ENCODE data around the gene ARHGEF10L.
"Not testable (repeated sequence)": the region's sequence is repeated elsewhere in the genome, so short reads cannot be mapped to it uniquely, and the experiment has no call there.

ARHGEF10L gene

DNA sequence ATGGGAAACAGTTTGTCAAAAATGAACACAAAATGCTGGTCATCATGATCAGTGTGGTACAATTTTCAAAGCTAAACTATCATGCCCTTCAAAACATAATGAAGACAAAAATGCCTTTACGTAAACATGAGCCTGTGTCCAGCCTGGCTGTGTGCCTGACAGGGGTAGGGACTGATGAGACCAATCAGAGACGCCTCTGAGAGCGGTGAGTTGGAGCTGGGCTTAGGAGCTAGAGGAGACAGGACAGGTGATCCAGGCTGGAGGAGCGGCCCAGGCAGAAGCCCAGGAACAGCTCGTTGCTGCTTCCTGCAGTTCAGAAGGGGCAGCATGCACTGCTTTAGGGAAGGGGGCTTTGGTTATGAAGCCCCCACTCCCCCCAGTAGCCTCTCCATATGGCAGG lies 70.0 kb downstream of the ARHGEF10L start:
- FAIRE-seq: no peak
- DNase-seq (ENCODE audit: low spot score): no peak

DNA sequence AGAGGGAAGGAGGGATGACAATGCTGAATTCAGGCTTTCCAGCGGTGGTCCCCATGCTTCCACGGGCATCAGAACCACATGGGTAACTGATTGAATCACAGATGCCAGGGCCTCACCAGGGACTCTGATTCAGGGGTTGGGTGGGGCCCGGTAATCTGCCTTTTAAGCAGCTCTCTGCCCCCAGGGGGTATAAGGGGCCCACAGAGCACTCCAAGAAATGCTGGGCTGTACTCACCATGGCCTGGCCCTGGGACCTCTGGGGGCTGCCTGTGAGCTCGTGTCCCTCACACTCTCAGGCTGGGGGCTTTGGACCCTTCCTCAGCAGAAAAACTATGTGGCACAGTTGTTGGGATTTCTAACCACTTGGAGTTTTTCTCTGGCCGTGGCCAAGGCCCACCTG lies 70.6 kb downstream of the ARHGEF10L start:
- DNase-seq (ENCODE audit: low spot score): no peak
- no peak for FAIRE-seq

DNA sequence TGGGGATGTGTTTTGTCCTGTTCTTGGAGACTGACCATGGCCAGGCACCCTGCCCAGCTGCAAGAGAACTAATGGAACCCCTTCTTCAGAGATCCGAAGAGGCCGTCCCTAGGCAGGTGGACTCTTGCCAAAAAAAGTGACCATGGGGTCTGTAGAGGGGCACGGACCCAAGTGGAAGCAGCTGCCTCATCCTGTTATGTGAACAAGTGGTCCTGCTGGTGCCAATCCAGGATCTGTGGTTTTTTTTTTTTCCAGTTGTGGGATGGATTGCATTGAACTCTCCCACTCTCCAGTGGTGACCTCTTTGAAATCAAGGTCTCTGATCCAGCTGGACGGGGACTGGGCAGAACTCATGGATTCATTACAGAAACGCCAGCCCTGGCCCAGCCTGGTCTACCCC lies 71.2 kb downstream of the ARHGEF10L start:
- no peak for DNase-seq (ENCODE audit: low spot score)
- FAIRE-seq: no peak

DNA sequence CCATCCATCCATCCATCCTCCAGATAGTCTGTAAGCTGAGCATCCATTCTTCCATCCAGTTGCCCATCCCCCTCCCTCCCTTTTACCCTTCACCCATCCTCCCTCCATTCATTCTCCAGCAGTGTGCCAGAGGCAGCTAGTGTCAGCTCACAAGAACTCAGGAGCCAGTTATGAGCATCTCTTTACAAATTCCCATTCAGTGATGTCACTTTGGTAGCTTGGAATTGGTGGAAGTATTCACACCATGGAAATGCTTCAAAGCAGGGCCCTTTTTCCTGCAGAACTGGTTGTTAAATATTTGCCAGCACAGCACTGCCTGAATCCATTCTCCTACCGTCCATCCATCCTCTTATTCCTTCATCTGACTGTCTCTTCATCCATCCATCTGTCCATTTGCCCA lies 72.5 kb downstream of the ARHGEF10L start:
- DNase-seq (ENCODE audit: low spot score): peak; percentile 34
- no peak for FAIRE-seq

DNA sequence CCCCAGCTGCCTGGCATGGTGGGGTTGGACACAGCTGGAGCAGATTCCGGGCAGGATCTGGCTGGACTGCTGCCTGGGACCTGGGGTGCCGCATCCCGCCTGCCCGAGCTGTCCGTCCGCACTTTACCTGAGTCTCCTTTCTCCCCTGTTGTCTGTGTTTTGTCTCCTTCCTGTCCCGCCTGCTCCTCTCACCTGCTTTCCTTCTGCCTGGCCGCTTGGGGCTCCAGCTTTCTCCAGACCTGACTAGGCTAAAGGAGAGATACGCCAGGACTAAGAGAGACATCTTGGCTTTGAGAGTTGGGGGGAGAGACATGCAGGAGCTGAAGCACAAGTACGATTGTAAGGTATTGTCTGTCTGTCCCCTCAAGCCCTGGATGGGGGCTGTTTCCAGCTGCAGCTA lies 73.3 kb downstream of the ARHGEF10L start:
- no peak for FAIRE-seq

DNA sequence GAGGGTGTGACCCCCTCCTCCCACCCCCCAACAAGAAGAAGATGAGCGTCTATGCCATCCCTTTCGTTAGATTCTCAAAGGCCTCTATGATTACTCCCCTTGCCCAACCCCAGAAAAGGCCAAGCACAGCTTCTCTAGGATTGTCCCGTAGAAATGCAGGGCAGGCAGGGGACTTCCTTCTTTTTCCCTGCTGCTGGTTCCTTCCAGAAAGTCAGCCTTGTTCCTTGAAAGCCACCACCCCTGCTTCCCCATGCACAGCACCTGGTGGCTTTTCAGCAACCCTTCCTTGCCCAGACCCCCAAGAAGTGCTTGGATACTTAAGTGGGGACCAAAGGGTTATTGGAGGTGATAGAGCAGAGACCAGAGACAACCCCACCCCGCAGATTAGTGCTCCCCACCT lies 75.1 kb downstream of the ARHGEF10L start:
- DNase-seq (ENCODE audit: low spot score) (no peak), FAIRE-seq (no peak)

More for the DNA sequence above, 73.3 kb downstream of the ARHGEF10L start:
- DNase-seq (ENCODE audit: low spot score): no peak

DNA sequence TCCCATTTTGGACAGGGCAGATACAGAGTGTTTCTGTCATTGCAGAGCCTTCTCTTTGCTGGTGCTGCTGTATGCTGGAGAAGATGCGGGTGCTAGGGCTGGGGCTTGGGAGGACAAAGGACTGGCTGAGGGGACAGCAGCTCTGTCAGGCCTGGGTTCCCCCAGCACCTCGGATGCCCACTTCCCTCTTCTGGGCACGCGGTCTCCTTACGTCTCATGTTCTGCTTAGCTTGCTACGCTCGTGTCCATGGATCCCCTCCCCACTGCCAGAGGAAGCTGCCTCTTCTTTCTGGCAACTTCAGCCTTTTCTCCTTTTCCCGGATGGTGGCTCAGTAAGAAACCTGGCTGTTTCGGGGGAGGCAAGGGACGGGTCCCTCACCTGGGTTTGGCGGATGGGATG lies 75.7 kb downstream of the ARHGEF10L start:
- DNase-seq (ENCODE audit: low spot score) (no peak), FAIRE-seq (no peak)

DNA sequence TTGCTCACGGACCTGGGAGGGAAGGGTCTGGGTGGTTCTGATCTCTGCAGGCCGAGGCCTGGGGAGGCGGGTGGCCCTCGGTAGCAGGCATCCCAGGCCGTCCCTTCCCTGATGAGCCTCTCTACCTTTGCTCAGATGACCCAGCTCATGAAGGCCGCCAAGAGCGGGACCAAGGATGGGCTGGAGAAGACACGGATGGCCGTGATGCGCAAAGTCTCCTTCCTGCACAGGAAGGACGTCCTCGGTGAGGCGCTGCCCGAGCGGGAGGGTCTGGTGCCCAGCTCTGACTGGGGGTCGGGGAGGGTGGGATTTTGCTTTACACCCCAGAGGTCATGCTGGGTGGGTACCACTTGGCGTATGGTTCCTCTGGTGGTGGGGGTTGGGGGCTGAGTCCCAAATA lies 76.5 kb downstream of the ARHGEF10L start:
- FAIRE-seq: no peak
- no peak for DNase-seq (ENCODE audit: low spot score)

DNA sequence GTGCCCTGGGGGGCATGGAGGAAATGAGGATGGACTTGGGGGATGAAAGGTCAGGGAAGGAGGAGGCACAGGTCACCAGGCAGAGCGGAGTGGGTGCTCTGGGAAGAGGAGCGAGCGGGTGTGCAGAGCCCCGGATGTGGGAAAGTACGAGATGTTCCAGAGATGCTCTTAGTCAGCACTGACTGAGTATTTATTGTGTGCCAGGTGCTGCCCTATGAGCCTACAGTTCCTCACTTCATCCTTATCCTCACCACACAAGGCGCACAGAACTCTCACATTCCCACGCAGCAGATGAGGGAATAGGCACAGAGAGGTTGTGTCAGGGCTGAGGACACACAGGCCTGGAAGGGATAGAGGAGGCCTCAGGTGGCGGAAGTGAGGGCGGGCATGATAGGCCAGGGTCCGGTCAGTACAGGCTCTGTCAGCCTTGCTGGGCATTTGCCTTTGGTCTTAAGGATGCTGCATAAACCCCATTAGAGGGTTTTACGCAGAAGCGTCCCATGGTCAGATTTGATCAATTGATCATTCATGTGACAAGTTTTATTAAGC lies 77.3 kb downstream of the ARHGEF10L start:
- no peak for FAIRE-seq

DNA sequence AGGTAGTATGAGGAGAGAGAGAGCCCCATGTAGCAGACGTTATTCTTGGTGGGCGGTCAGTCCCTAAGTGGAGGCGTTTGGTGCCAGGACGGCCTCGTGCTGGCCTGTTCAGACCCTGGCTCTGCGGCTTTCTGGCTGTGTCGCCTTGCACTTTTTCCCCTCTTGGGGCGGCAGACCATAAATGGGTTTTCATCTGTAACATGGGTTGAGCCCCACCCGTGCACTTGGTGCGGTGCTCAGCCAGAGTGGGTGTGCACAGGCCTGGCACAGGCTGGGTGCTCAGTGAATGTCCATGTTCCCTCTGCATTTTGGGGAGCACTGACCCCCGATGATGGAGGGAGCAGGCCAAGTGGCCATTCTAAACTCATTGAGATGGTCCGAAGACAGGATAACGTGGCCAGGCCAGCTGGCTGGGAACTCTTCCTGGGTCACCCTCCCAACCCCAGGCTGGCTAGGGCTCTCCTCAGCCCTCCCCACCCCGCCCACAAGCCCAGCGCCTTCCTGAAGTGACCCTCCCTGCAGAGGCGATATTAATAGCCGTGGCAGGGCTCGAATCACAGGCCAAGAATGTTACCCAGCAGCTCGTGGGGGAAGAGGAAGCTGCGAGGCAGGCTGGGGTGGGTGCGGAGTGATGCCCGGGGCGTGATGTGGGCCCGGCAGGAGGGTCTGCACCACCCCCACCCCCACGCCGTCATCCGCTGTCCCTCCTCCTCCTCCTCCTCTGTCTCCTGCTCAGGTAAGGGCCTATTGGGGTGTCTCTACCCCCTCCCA lies 78.5 kb downstream of the ARHGEF10L start:
- DNase-seq (ENCODE audit: low spot score) (no peak), FAIRE-seq (no peak)

More for the DNA sequence above, 77.3 kb downstream of the ARHGEF10L start:
- no peak for DNase-seq (ENCODE audit: low spot score)

DNA sequence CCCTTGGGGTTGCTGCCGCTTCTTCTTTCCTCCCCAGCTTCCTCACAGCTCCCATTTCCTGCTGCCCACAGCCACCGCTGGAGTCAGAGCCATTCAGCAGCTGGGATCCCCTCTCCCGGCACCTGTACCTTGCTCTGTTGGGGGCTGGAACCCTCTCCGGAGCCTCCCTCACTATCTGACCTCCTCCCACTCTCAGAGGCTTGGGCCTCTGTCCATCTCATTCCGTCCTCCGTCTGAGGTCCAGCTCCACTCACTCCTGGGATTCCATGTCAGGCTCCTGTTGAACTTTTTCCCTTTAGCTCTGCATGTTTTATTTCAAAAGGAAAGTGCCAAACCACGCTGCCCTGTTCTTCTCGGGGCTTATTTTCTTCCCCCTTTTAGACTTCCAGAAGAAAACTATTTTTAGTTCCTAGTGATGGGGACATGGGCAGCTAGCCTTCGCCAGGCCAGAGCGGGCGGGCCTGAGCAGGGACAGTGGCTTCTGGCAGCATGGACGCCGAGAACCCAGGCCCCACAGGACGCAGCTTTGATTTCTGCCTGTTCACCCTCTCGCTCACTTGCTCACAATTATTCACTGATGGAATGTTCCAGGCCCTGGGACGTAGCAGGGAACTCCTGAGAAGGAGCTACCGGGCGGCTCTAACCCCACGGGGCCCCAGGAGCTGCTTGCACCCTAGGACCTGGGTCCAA lies 79.2 kb downstream of the ARHGEF10L start:
- DNase-seq (ENCODE audit: low spot score) (no peak), FAIRE-seq (no peak)

DNA sequence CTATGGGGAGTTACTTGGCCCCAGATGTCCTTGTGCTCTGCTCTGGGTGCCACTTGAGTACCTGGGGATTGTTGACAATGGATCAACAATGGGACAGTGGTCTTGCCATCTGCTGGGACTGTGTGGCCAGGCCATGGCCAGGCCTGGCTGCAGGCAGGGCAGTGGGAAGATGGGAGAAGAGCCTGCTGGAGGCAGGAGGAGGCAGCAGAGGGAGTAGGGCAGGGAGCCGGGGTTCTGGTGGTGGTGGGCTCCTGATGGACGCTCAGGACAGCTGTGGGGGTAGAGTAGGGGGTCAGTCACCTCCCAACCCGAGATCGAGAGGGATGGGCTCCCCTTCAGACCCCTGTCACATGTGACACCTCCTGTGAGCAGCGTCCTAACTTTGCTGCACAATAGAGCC lies 81.0 kb downstream of the ARHGEF10L start:
- FAIRE-seq (no peak), DNase-seq (ENCODE audit: low spot score) (no peak)

DNA sequence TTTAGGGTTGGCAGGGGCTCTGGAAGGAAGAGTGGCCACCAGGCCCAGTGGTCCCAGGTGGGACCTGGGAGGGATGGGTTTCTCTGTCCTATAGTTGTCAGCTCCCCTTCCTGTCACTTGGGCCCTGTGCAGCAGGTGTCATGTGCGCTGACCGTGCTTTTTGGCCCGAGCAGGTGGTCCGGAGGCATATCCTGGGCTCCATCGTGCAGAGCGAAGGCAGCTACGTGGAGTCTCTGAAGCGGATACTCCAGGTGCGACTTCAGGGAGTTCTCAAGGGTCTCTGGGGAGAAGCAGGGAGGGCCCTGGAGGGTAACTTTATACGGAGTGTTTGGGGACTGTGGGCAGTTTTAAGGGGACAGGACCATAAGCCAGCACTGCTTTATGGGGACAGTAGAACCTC lies 82.2 kb downstream of the ARHGEF10L start:
- FAIRE-seq (no peak), DNase-seq (ENCODE audit: low spot score) (no peak)

DNA sequence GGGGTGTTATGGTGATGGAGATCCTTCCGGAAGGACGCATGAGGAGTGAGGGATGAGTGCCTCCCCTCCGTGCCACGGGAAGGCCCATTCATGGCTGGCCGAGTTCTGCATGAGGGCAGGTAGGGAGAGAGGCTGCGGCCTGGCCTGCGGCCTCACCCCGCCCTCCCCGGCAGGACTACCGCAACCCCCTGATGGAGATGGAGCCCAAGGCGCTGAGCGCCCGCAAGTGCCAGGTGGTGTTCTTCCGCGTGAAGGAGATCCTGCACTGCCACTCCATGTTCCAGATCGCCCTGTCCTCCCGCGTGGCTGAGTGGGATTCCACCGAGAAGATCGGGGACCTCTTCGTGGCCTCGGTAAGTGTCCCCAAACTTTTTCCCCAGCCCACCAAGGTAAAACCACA lies 83.3 kb downstream of the ARHGEF10L start:
- FAIRE-seq (no peak), DNase-seq (ENCODE audit: low spot score) (no peak)

DNA sequence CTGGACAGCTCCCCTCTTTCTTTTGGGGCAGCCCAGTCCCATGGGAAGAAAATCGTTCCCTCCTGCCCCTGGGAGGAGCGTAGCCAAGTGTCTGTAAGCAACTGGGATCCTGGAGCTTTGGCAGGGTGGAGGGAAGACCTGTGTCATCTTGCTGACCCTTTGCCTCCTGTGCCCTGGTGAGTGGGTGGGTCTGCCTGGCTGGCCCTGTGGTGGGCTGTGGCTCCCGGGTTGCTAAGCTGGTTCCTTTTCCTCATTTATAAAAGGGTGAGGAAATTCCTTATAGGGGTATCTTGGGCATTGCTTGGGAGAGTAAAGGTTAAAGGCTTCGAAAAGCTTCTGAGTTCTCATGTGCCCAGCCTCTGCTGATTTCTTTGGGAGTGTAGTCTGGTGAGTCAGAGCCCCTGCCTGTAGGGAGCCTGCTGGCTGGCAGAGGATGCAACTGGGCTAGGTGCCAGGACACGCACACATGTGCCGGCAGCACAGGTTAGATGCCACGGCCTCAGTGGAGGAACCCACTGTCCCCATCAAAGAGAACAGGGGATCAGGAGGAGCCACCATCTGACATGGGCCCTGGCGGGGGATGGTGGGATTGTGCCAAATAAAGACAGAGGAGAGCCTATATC lies 85.2 kb downstream of the ARHGEF10L start:
- FAIRE-seq (peak; percentile 84), DNase-seq (ENCODE audit: low spot score) (peak; percentile 59)

DNA sequence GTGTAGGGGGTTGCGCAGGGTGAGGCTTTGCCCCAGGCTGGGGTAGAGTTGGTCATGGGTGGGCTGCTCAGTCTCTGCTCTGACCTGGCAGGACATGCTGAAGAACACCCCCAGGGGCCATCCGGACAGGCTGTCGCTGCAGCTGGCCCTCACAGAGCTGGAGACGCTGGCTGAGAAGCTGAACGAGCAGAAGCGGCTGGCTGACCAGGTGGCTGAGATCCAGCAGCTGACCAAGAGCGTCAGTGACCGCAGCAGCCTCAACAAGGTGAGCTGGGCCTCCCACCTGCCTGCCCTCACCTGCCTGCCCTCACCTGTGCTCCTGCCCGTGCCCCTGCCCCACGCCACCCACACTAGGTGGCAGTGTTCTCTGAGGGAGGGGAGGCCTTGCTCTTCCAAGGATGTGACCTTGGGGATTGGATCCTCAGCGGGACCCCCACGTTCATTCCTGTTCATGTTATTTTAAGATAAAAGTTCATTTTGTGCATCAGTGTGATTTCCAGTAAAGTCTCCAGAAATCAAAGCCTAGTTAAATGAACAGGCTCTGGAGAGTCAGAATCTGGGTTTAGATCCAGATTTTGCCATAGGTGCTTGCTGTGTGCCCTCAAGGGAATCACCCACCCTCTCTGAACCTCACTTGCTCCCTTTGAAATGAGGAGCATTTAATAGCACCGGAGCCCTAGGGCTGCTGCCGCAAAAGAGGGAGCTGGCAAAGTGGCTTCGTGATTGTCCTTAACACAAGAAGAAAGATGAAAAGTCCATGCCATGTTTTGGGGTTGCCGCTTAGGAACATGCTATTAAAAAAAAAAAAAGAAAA lies 87.9 kb downstream of the ARHGEF10L start:
- FAIRE-seq: no peak
- no peak for DNase-seq (ENCODE audit: low spot score)

DNA sequence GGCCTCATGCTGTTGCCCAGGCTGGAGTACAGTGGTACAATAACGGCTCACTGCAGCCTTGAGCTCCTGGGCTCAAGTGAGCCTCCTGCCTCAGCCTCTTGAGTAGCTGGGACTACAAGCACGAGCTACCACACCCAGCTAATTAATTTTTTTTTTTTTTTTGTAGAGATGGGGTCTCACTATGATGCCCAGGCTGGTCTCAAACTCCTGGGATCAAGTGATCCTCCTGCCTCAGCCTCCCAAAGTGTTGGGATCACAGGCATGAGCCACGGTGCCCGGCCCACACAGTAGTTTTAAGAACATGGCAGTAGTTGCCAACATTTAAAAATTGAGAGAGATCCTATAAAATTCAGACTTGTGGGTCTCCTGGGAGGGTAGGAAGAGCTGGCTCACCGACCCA lies 89.5 kb downstream of the ARHGEF10L start:
- FAIRE-seq; DNase-seq (ENCODE audit: low spot score): not testable (repeated sequence)

DNA sequence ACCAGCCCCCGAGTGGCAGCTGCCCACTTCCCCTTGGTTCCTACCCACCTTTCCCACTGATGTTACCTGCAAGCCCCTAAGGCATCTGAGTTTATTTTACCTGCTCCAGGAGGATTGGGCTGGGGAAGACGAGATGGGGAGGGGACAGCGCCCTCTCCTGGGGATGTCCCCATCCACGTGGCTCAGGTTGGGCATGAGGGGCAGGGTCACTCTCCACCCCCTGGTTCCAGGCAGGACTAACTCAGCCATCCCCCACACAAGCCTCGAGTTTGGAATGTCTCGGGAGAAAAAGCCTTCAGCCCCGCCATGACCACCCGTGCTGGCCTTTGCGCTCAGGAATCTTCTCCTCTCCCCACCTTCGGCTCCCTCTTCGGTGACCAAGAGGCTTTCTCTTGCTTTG lies 90.0 kb downstream of the ARHGEF10L start:
- no peak for DNase-seq (ENCODE audit: low spot score)
- FAIRE-seq: no peak

DNA sequence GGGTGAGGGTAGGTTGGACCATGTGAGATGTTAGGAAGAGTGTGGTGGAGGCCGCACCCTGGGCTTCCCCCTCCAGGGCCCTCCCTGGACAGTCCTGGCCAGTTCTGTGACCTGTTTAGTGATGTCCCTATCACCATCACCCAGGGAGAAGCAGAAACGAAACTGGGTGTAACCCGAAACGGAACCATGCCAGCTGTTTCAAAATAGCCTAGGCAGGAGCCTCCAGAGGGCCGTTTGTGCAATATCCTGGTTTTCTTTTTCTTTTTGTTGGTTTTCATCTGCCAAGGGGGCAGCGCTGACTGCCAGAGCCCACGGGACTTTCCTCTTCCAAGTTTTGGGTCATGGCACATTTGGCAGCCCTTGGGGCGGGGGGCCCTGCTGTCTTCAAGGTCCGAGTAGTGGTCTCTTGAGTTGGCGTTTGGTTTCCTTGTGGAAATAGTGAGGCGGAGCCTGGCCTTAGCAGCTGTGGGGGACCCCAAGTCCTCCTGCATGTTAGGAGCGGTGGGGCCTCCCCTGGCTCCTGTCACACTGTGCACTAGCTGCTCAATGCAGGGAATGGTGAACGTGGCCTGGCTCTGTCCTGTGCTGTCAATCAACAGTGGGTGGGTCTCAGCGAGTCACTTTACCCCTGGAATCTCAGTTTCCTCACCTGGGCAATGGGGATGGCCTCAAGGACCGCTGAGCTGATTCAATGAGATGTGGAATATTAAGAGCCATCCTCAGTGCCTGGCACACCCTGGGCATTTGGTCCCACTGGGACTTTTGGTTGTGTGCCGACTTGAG lies 90.7 kb downstream of the ARHGEF10L start:
- FAIRE-seq (no peak), DNase-seq (ENCODE audit: low spot score) (no peak)

DNA sequence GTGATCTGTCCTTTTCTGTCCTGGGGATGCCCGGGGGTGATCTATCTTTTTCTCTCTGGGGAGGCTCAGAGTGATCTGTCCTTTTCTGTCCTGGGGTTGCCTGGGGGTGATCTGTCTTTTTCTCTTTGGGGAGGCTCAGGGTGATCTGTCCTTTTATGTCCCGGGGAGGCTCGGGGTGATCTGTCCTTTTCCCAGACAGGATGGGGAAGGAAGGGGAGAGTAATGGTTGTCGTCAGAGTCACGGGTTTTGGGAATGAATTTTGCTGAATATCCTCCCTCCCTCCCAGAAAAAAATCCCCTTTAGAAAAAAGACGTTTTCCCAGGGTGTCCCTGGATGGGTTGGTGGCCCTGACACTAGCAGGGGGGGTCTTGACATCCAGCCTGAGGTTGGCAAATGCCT lies 91.5 kb downstream of the ARHGEF10L start:
- no peak for DNase-seq (ENCODE audit: low spot score)
- FAIRE-seq: no peak

DNA sequence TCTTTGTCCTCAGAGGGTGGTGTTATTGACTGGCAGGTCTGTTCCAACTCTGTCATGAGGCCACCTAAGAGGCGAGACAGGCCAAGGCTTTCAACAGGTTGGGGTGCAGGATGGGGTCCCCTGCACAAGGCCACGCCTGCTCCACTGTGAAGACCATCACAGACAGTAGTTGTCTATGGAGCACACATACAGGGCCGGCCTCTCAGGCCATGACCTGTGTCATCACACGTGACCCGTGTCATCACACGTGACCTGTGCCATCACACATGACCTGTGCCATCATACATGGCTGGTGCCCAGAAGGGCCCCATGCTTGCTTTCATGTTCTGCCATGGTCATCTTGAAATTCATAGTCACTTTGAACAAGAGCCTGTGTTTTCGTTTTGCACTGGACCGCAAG lies 91.9 kb downstream of the ARHGEF10L start:
- FAIRE-seq: no peak
- DNase-seq (ENCODE audit: low spot score): no peak

Data from RCC 7860 (cell line).